HG02610 (cell line): ENCODE measurements around the gene PPFIA3.
A peak's percentile ranks its signal among the peaks of the same experiment; 100 is the strongest.
"Not testable (repeated sequence)": the region's sequence is repeated elsewhere in the genome, so short reads cannot be mapped to it uniquely, and the experiment has no call there.

ENCODE experiments used
- ATAC-seq: cut with Tn5 transposase; IDR thresholded peaks from one replicate; pipeline ENCODE4 v1.9.1; 2021; ENCODE audit warnings: mild to moderate bottlenecking, moderate library complexity; ENCODE audit not compliant: unreplicated experiment

The PPFIA3 gene

DNA sequence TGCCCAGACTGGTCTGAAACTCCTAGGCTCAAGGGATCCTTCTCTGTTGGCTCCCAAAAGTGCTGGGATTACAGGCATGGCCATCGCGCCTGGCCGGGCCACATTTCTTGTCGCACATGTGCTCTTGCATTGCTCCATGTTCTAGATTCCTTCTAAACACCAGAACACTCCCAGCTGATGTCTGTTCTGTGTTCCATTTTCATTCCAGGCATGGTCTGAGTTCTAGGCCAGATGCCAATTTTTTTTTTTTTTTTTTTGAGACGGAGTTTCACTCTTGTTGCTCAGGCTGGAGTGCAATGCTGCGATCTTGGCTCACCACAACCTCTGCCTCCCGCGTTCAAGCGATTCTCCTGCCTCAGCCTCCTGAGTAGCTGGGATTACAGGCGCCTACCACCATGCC, 2.5 kb downstream of the PPFIA3 start:
- not testable (repeated sequence) for ATAC-seq

DNA sequence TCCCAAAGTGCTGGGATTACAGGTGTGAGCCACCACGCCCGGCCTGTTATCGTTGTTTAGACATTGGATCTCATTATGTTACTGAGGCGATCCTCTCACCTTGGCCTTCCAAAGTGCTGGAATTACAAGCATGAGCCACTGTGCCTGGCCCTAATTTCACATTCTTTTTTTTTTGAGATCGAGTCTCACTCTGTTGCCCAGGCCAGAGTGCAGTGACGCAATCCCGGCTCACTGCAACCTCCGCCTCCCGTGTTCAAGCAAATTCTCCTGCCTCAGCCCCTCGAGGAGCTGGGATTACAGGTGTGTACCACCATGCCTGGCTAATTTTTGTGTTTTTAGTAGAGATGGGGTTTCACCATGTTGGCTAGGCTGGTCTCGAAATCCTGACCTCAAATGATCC, 3.9 kb downstream of the PPFIA3 start:
- not testable (repeated sequence) for ATAC-seq

DNA sequence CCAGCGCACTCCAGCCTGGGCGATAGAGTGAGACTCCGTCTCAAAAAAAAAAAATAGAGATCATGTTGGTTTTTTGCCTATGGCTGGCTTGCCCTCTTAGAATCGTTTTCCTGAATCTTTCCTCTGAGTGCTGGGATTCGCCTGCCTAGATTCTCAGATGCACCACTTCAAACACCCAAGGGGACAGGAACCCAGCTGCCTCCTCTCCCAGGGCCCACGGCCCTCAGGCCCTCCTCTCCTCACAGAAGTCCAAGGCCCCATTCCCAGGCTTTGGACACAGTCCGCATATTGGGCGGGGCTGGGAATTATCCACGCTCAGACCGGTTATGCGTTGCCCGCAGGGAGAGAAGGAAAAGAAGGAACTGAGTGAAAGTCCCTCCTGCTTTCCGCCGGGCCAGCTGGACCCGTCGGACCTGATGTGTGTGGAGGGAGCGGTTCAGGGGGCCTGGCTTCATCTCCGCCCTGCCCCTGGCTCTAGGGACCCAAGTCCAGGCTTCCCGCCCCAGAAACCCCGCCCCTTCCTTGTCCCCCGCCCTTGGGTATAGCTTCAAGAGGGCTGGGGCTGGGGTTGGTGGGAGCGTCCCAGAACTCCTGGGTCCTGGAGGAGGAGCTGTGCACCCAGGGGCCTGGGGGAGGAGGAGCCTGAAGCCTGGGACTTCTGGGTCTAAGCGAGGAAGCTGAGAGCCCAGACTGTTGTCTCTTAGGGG, 5.8 kb downstream of the PPFIA3 start:
- no peak for ATAC-seq

DNA sequence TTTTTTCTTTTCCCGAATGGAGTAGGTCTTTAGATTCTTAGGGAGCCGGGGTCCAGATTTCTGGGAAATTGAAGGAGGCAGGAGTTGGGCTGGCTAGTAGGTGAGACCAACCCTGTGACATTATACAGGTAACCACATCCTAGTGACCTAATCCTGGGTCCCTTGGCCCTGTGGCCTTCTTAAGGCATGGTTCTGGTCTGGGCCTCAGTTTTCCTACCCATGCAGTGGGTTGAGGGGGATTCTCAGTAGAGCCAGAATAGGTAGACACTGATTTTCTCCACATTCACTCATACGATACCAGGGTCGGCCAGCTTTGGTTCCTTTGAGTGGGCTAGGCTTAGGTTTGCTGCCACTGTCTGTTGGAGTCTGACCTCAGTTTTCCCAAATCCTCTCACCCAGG, 7.2 kb downstream of the PPFIA3 start:
- no peak for ATAC-seq

DNA sequence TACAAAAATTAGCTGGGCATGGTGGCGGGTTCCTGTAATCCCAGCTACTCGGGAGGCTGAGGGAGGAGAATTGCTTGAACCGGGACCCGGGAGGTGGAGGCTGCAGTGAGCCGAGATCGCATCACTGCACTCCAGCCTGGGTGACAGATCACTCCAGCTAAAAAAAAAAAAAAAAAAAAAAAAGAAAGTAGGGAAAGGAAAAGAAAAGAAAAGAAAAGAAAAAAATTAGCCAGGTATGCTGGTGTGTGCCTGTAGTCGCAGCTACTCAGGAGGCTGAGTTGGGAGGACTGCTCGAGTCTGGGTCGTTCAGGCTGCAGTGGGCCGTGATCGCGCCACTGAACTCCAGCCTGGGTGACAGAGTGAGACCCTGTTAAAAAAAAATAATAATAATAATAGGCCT, 7.9 kb downstream of the PPFIA3 start:
- not testable (repeated sequence) for ATAC-seq

DNA sequence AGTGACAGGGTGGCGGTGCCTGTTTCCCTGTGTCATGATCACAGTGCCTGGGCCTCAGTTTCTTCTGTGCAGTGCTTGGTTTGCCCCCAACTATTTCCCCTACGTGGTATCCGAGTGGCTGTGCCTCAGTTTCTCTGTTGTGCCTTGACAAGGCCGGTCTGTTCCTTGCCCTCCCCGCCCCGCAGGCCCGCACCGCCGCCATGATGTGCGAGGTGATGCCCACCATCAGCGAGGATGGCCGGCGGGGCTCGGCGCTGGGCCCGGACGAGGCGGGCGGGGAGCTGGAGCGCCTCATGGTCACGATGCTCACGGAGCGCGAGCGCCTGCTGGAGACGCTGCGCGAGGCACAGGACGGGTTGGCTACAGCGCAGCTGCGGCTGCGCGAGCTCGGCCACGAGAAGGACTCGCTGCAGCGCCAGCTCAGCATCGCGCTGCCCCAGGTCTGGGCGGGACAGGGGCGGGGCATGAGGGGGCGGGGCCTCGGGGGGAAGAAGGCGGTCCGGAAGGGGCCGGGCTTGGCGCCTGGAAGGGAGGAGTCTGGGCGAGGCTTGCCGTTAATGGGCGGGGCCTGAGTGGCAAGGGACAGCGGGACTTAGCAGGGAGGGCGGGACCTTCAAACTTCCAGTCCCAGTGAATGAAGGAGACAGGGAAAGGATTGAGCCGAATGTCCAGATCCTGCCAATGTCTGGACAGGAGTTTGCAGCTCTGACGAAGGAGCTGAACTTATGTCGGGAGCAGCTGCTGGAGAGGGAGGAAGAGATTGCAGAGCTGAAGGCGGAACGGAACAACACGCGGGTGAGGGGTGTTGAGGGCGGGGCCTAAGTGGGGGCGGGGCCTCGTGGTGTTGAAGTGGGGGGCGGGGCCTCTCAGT, 8.6 kb downstream of the PPFIA3 start:
- peak; percentile 89 for ATAC-seq

DNA sequence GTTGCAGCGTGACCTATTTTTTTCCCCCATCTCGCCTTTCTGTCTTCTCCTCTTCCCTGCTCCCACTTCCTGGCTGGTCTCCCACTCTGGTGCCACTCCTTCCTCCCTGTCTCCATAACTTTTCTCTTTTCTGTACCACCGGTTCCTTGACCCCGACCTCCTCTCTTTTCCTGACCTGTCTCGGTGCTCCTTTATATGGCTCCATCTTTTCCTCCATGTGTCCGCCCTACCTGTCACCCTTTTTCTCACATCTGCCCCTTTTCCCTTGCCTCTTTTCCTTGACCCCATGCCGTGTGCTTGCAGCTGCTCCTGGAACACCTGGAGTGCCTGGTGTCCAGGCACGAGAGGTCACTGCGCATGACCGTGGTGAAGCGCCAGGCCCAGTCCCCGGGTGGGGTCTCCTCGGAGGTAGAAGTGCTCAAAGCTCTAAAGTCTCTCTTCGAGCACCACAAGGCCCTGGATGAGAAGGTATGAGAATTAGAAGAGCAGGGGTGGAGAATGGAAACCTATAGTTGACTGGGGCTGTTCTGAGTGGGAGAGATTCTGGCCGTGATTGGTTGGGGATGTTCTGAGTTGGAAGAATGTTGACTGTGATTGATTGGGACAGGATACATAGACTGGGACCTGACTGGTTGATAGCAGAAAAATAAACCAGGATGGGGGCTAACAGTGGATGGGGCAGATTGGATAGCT, 9.3 kb downstream of the PPFIA3 start:
- ATAC-seq: no peak

DNA sequence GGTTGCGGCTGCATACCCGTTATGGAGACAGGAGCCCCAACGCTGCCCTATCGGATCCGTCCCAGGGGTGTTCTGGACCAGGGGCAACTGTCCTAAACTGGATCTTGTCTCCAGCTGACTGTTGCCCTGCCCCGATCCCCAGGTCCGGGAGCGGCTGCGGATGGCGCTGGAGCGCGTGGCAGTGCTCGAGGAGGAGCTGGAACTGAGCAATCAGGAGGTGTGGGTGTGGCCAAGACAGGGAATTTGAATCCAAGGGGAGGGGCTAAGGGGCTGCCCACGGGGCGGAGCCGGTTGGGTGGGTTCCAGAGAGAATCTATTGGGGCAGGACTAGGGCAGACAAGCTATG, 9.9 kb downstream of the PPFIA3 start:
- ATAC-seq: no peak

DNA sequence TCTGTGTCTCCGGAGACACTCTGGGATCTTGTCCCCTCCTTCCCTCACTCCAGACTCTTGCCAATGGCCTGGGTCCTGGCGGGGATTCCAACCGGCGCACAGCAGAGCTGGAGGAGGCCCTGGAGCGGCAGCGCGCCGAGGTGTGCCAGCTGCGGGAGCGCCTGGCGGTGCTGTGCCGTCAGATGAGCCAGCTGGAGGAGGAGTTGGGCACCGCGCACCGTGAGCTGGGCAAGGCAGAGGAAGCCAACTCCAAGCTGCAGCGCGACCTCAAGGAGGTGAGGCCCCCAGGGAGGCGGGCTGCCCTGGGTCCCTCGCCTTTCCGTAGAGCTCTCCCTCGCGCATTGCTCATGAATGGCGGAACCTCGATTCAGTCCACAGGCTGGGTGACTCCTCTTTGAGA, 11.0 kb downstream of the PPFIA3 start:
- no peak for ATAC-seq

DNA sequence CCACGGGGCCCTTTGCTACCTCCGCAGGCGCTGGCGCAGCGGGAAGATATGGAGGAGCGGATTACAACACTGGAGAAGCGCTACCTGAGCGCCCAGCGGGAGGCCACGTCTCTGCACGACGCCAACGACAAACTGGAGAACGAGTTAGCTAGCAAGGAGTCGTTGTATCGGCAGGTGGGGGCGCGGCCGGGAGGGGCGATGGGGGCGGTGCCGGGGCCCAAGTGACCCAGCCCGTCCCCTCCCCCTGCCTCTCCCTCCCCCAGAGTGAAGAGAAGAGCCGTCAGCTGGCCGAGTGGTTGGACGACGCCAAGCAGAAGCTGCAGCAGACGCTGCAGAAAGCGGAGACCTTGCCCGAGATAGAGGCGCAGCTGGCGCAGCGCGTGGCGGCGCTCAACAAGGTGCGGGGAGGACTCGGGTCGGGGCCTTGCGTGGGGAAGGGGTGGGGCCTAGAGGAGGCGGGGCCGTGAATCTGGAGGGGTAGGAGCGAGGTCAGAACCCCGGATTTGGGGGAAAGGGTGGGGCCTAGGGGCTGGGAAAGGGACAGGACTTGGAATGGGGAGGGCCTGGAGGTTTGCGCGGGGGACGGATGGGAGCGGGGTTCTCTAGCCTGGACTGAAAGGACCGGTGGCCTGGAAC, 13.7 kb downstream of the PPFIA3 start:
- no peak for ATAC-seq

DNA sequence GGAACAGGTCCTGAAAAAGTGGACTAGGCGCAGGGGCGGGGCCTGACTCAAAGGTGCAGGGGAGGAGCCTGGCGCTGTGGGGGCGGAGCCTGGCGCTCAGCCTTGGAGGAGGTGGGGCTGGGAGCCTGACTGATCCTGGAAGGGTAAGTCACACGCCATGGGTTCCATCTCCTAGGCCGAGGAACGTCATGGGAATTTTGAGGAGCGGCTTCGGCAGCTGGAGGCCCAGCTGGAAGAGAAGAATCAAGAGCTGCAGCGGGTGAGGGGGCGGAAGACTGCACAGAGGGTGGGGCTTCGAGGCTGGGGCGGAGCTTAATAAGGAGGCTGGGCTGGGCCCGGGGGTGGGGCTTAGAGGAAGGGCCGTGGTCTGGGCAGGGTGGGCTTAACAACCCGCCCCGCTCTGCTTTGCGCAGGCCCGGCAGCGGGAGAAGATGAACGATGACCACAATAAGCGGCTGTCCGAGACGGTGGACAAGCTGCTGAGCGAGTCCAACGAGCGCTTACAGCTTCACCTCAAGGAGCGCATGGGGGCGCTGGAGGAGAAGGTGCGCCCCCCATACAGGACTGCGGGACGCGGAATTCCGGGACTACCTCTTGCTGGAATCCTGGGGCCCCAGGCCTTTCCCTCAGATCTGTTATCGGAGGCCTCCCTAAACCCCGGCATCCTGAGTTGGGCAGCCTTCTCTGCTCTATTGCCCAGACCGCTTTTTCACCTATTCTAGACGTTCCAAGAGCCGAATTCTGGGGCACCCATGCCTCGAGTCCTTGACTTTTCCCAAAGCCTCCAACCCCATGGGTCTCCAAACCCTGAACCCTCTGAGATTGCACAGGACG, 14.5 kb downstream of the PPFIA3 start:
- no peak for ATAC-seq

DNA sequence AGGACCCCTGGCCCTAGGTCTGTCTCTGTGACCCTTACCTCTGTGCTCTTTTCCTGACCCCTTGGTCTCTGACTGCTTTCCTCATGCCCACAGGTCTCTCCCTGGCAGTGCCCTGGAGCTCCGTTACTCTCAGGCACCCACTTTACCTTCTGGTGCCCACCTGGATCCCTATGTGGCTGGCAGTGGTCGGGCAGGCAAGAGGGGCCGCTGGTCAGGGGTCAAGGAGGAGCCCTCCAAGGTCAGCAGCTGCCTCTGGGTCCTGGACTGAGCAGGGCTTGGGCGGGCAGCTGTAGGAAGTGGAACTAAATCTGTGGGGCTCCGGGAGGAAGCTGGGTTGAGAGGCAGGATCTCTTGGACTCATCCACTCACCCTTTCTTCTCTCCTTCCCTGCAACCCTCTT, 16.3 kb downstream of the PPFIA3 start:
- no peak for ATAC-seq

DNA sequence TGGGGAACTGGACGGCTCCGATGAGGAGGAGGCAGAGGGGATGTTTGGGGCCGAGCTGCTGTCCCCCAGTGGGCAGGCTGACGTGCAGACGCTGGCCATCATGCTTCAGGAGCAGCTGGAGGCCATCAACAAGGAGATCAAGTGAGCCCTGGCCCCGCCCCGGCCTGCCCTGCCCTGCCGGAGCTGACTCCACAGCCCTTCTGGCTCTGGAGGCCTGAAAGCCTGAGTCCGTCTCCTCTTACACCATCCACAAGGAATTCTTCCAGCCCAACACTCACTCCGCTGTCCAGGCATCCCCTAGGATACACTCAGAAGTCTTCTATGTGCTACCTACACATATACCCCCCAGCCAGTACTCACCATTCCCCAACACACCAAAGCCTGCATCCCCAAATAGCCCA, 17.4 kb downstream of the PPFIA3 start:
- ATAC-seq: no peak

DNA sequence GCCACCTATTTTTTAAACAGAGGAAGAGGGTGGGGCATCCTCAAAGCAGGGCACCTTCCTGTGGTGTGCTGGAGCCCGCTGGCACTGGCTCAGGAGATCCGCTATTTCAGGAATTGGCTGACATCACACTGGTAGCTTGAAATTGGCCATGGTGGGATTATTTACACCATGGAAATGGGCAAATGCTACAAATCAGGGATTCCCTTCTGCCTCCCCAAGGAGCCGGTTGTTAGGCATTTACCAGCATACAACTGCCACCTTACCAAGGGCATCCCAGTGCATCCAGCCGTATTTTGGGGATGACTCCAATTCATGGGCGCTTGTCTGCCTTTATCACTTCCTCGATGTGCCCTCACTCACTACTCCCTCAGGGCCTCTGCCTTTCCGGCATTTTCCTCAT, 21.6 kb downstream of the PPFIA3 start:
- ATAC-seq: no peak

DNA sequence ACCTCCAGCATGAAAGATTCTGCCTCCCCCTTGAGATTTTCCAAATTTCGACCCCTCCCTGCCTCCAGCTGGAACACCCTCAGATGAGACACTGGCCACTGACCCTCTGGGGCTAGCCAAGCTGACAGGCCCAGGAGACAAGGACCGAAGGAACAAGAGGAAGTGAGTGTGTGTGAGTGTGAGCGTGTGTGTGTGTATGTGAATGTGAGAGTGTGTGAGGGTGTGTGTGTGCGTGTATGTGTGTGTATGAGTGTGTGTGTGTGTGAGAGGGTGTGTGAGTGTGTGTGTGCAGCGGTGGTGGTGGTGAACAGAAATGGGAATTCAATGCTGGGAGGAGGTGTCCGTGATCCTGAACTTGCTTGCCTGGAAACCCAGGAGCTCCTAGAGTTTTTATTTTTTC, 22.0 kb downstream of the PPFIA3 start:
- ATAC-seq: no peak

DNA sequence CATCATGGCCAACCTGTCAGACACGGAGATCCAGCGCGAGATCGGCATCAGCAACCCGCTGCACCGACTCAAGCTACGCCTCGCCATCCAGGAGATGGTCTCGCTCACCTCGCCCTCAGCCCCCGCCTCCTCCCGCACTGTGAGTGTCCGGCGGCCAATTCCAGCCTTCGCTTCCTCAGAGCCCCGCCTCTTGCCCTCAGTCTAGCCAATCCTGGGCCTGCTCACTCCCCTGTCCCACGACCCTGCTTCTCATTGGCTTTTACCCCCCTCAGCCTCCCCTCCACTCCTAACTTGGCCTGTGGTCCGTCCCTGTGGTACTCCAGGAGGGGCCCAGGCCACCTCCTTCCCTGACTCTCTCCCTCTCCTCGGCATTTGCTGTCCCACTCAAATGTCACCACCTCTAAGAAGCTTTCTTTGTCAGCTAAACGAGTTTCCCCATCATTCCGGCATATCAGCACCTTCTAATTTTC, 23.6 kb downstream of the PPFIA3 start:
- peak; percentile 38 for ATAC-seq

DNA sequence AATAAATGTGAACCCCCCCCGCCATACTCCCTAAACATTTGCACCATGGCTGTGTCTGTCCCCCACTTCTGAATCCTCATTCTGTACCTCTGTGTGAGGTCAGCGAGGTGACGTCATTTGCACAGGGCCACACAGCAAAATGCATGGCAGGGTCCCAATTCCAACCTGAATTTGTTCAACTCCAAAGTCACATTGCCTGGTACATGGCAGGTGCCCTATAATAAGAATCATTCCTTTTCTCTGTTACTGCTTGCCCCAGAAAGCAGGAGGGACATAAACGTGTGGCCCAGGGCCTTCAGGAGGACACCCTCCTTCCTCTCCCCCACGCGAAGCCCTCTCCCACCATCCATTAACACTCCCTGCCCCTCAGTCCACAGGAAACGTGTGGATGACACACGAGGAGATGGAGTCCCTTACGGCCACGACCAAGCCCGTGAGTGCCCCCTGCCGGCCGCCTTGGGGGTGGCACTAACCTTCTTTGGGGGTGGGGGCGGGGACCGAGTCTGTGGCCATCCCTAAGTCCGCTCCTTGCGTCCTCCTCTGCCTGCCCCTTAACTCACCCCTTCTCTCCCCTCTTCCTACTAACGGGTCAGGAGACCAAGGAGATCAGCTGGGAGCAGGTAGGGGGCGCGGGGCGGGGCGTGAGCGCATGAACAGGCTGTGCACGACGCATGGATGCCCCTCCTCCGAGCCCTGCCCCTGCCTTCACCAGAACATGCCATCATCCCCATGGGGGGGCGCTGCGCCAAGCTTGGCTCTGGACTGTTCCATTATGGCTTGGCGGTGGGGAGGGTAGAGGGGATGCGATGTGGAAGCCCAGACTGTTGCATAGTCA, 26.4 kb downstream of the PPFIA3 start:
- ATAC-seq: no peak

DNA sequence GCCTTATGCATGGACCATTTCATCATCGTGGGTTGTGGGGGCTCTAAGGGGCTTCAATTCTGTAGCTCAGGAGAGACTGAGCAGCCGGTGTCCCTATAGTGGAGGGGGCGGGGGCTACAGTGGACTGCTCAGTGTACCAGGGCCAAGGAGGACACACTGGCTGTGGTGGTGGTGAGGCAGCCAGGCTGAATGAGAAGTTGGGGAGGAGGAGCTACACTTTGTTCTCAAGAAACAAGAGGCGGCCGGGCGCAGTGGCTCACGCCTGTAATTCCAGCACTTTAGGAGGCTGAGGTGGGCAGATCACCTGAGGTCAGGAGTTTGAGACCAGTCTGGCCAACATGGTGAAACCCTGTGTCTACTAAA, 27.0 kb downstream of the PPFIA3 start:
- ATAC-seq: not testable (repeated sequence)

DNA sequence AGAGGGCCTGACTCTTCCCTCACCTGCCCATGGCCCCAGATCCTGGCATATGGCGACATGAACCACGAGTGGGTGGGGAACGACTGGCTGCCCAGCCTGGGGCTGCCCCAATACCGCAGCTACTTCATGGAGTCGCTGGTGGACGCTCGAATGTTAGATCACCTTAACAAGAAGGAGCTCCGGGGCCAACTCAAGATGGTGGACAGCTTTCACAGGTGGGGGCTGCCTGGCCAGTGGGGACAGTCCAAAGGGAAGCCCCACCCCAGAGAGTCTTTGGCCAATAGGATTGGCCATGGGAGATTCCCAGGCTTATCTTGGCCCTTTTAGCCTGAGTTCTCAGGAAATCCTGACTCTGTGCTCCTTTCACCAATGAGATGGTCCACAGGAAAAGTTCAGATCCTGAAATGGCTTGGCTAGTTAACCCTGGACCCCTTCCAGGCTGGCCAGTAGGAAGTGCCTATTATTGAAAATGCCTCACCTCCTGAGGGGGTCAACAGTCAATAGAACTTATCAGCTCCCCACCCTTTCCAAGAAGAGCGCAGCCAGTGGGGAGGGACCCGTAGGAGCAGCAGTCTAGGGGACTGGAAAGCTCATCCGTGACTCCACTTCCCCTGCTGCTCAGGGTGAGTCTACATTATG, 28.8 kb downstream of the PPFIA3 start:
- no peak for ATAC-seq
